HG03025 (cell line): ENCODE data around the gene NACA2.
"Not testable (repeated sequence)": the region's sequence is repeated elsewhere in the genome, so short reads cannot be mapped to it uniquely, and the experiment has no call there.

Experiments used
- ATAC-seq: cut with Tn5 transposase; IDR thresholded peaks from one replicate; pipeline ENCODE4 v1.9.1; 2021; ENCODE audit warnings: mild to moderate bottlenecking, moderate library complexity; ENCODE audit not compliant: unreplicated experiment, low FRiP score

The NACA2 gene

DNA sequence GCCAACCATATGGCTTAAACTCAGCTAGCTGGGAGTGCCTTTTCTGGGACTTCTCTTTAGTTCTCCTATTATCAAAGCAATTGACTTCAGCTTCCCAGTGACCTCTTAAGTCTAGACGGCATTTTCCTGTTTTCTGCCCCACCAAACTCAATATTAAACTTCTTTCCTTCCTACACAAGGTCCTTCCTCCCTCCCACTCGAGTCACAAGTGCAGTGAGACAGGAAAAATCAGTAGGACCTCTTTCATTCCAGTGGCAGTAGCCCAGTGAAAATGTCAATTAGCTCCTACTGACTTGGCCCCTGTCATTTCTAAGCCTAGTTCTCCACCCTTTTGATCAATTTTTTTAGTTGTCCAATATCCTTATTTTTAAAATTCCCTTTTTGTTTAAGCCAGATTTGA is 9.6 kb upstream of the NACA2 start:
- no peak for ATAC-seq

DNA sequence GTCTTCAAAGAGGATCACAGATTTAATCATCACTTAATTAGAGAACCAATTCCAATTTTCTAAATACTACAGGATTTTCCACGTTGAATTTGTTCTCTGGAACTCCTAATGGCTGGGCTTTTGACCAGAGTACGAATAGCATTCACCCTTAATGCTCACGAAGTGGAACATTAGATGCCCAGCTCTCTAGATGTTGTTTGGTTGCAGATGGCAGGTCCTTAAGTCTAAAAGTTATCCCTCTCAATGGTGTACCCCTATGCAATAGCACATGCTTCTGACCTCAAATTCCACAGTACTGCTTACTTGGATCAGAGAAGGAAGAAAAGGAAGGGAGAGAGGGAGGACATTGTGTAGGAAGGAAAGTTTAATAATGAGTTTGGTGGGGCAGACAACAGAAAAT is 8.6 kb upstream of the NACA2 start:
- no peak for ATAC-seq

DNA sequence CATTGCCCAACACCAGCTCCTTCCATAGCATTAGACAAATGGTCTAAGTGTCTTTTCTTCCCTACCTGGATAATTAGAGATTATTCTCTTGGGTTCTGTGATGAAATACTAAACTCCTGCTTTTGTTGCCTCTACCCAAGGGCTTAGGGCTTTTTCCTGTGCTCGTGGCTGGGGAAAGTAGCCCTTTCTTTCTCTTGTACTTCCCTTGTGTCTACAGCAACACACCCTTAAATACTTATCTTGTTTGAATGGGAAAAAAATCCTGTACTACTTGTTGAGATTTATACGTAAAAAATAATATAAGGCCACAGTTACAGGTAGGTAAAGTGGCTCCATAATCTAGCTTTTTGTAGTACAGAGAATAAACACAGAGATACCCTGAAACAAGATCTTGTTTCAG is 7.0 kb upstream of the NACA2 start:
- no peak for ATAC-seq

- ATAC-seq, result no peak
Measured at GRCh38 chr17:61597607-61598006, 6.6 kb upstream of the NACA2 start.

- ATAC-seq, result no peak
Measured at GRCh38 chr17:61595418-61596186, 4.6 kb upstream of the NACA2 start.

DNA sequence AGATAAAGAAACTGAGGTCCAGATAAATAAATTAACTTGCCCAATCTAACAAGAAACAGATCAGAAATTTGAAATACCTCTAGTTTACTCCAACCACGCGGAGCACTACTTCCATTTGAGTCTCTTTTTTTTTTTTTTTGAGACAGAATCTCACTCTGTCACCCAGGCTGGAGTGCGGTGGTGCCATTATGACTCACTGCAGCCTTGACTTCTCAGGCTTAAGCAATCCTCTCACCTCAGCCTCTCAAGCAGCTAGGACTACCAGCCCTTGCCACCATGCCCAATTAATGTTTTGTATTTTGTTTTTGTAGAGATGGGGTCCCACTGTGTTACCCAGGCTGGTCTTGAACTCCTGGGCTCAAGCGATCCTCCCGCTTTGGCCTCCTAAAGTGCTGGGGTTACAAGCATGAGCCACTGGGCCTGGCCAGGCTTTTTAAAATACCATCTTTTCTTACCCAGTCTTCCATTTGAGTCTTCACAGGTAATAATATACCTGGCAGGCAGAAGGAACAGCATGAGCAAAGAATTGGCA is 3.3 kb upstream of the NACA2 start:
- ATAC-seq, result no peak

GRCh38 chr17:61593426-61593825 is 2.4 kb upstream of the NACA2 start:
- ATAC-seq, result no peak

DNA sequence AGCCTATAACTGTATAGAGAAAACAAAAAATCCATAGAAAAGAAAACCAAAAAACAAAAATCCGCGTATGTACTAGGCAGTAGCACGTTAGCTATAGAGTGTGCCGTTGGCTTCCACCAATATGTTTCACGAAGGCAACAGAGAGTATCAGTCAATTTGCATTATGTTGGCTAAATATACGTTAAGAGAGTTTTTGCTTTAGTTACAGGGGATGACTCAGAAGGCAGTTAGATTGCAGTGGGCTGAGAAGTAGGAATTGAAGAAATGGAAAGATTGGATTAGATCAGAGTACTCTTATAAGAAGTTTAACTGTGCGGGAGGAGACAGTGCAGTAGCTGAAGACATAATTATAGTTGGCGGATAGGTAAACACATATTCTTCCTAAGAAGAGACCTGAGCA is 911 bp upstream of the NACA2 start:
- ATAC-seq, result no peak

GRCh38 chr17:61589990-61590389 is 1.0 kb downstream of the NACA2 start:
- ATAC-seq, result no peak

- no peak for ATAC-seq
Measured at GRCh38 chr17:61587807-61588660, 3.0 kb downstream of the NACA2 start.

- no peak for ATAC-seq
Measured at GRCh38 chr17:61587242-61587641, 3.8 kb downstream of the NACA2 start.

- not testable (repeated sequence) for ATAC-seq
Measured at GRCh38 chr17:61586622-61587021, 4.4 kb downstream of the NACA2 start.

GRCh38 chr17:61586031-61586566 is 4.9 kb downstream of the NACA2 start:
- no peak for ATAC-seq

GRCh38 chr17:61584866-61585265 is 6.2 kb downstream of the NACA2 start:
- no peak for ATAC-seq

- no peak for ATAC-seq
Measured at GRCh38 chr17:61584266-61584665, 6.8 kb downstream of the NACA2 start.

DNA sequence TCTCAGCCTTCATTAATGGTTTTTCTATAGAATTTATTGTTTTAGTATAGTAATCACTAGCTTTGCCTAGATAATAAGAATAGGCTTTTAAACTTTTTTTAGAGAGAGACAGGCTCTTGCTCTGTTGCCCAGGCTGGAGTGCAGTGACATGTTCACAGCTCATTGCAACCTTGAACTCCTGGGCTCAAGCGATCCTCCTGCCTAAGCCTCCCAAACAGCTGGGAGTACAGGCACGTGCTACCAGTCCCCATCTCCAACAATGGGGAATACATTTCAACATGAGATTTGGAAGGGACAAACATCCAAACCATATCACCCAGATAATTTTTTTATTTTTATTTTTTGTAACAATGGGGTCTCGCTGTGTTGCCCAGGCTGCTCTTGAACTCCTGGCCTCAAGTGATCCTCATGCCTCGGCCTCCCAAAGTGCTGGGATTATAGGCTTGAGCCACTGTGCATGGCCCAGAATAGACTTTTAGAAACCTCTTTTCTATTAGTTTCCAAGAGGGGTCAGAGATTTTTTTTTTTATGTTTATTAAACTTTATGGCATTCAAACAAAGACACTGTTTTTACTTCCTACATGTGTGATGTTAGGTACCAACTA is 7.3 kb downstream of the NACA2 start:
- no peak for ATAC-seq

DNA sequence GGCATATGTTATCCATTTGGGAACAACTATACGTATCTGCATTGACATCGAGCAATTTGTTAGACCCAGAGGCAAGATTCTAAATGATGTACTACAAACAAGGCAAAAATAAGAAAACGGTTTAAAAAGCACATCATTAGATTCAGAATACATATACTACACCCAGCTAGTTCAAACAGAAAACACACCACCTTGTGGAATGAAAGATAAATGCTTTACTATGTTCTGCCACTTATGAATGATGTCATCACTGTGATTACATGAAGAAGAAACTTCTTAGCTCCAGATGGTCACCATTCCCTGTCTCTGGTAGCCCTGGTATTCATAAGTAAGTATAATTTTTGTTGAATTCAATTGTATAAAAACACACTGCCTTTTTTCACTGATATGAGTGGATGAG is 7.8 kb downstream of the NACA2 start:
- no peak for ATAC-seq

DNA sequence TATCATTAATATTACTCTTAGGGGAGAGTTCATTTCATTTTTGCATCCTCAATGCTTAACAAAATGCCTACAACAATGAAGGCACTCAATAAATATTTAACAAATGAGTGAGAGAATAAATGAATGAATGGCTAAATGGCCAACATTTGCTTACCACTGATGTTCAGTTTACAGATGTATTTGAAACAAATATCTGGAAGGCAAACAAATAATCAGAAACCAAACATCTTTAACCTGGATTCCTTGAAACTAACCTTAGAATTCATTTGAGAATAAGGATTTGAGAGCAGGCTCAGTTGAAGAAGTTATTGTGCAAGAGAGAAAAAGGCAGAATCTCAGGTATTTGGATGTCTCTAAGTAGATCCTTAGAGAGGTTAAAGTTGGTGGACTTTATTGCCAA is 8.4 kb downstream of the NACA2 start:
- ATAC-seq, result no peak

DNA sequence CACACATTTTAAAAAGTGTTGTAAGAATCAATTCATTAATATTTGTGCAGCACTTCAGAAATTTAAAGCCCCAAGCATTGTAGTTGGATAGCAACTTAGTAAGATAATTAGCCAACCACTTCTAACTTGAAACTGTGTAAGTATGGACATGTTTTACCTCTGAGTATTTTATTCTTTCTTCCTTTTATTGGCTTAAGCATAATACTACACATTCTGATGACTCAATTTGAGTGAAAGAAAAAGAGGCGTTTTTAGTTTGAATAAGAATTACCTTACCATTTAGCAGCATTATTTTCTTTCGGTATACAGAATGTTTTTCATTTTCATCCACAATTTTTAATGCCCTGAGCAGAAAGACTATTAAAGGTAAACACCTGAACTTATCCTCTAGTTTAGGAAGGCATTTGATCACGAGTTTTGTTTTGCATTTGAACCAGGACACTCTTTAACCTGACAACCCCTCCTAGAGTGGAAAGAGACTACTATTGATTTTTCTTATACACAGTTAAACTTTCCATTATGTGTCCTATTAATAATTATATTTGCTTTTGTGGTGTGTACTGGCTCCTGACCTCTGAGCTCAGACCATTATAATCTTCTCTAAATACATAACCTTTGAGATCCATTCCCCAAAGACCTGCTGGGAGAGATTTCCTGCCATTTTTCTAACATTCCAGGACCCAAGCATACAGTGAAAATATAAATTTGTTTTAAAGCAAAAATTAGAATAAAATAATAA is 9.2 kb downstream of the NACA2 start:
- ATAC-seq, result no peak

GRCh38 chr17:61580502-61580901 is 10.5 kb downstream of the NACA2 start:
- ATAC-seq, result no peak
